Left ventricle myocardium superior (tissue), 1 donor: ENCODE measurements around the gene FAAP20. TPM values are rescaled to one million over a fixed set of nuclear protein-coding genes. Genes with fewer than 3 reads are reported as not detected.

Source experiments
- ATAC-seq: fragments of 200-7000 bp; cut with Tn5 transposase; one replicate; pipeline ENCODE4 v1.9.1; 2020; ENCODE audit warnings: mild to moderate bottlenecking, moderate library complexity
- DNase-seq: peaks from one replicate; pipeline ENCODE4 v3.0.0-alpha.2; 2020
- intact Hi-C: fragments of 100-400 bp; cut with micrococcal nuclease; formaldehyde crosslinking; loops from one replicate; pipeline ENCODE4 v1.11.0; 2022
- total RNA-seq: library from RNA; stranded (reverse); fragmentation: NEBNext Ultra II Directional; extraction: Animal tissue kit (Norgen Biotek cat#: 25700); gene quantifications from one replicate; pipeline ENCODE4 v1.2.1, GENCODE V29; 2021
- donor health status: DM: no; HTN: yes; CAD: no; lungs with severe emphysema.

The FAAP20 gene
- total RNA-seq, 1 donor from 2014 or later, result 38.4 TPM

- no peak for ATAC-seq
- no peak for DNase-seq
- intact Hi-C loops, result no loop called here
Measured at GRCh38 chr1:2184934-2185333, 9.6 kb downstream of the FAAP20 start.

DNA sequence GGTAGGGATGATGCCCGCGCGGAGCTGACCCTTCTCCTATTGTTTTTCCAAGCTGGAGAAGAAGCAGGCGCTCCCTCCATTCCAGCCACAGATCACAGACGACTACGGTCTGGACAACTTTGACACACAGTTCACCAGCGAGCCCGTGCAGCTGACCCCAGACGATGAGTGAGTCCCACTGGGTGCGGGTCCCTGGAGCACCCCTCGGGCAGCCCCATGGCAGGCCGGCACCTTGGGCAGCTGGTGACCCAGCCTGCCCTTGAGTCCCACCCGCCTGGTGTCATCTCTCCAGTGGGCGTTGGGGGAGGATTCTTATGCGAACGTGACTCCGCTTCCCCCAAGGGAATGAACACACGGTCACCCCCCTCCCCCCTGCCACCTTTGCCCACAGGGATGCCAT is 10.0 kb downstream of the FAAP20 start:
- intact Hi-C loops, result no loop called here
- DNase-seq, result no peak
- ATAC-seq, result no peak

- no peak for ATAC-seq
- intact Hi-C loops, result no loop called here
- DNase-seq, result no peak
Measured at GRCh38 chr1:2183937-2184334, 10.6 kb downstream of the FAAP20 start.

- ATAC-seq (no peak), DNase-seq (no peak)
- intact Hi-C loops, result no loop called here
Measured at GRCh38 chr1:2182376-2182775, 12.2 kb downstream of the FAAP20 start.

- intact Hi-C loops, result no loop called here
- ATAC-seq, result no peak
Measured at GRCh38 chr1:2181752-2182151, 12.8 kb downstream of the FAAP20 start.

GRCh38 chr1:2181271-2181670 is 13.3 kb downstream of the FAAP20 start:
- ATAC-seq (no peak), DNase-seq (no peak)
- intact Hi-C loops, result no loop called here

More at GRCh38 chr1:2181752-2182151, 12.8 kb downstream of the FAAP20 start:
- DNase-seq, result no peak

DNA sequence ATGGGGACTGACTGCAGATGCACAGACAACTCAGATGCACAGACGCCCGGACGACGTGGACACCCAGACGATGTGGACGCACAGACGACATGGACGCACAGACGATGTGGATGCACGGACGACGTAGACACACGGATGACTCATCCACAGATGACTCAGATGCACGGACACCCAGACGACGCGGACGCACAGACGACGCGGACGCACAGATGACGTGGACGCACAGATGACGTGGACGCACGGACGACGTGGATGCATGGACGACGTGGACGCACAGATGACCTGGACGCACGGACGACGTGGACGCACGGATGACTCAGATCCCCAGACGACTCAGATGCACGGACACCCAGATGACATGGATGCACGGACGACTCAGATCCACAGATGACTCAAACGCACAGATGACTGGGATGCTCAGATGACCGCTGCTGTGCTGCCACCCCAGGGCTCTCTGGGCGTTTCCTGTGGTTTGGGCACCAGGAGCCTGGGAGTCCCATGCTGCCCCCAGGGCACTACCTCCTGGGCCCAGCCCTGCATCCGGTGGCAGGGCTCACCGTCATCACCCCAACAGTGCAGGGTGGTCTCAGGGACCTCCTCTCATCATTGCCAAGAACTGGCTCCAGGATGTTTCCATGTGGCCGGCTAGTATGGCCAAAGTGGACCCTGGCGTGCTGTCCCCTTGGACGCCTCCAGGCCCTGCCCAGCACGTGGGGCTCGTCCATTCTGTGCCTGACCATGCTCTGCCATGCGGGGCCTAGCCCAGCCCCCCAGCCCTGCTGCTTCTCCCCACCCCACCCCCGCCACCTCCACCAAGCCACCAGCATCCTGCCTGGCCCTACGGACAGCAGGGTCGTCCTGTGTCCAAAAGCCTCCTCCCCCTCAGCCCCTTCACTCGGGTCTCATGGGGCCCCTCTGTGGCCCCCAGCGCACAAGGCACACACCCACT is 14.0 kb downstream of the FAAP20 start:
- intact Hi-C loops, result no loop called here
- ATAC-seq (no peak), DNase-seq (no peak)

- ATAC-seq, result no peak
- intact Hi-C loops, result no loop called here
- no peak for DNase-seq
Measured at GRCh38 chr1:2179283-2180013, 15.1 kb downstream of the FAAP20 start.

- intact Hi-C loops, result no loop called here
- ATAC-seq, result no peak
- no peak for DNase-seq
Measured at GRCh38 chr1:2178875-2179274, 15.7 kb downstream of the FAAP20 start.

- DNase-seq (no peak), ATAC-seq (no peak)
- intact Hi-C loops, result no loop called here
Measured at GRCh38 chr1:2177946-2178538, 16.5 kb downstream of the FAAP20 start.

DNA sequence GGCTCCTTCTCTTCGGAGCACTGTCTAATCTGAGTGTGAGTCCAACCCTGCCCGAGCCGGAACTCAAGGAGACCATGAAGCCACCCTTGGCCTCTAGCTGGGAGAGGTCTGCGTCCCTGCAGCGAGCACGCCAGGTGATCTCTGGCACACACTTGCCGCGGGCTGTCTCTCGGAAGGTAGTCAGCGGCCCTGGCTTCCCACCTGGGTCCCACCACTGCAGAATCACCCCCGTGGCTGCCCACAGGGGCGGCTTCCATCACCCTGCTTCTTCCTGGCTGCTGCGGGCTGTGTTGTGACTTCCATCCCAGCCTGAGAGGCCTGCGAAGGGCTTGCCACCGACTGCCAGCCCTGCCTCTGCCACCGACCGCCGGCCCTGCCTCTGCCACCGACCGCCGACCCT is 17.0 kb downstream of the FAAP20 start:
- DNase-seq (no peak), ATAC-seq (no peak)
- intact Hi-C loops, result no loop called here

DNA sequence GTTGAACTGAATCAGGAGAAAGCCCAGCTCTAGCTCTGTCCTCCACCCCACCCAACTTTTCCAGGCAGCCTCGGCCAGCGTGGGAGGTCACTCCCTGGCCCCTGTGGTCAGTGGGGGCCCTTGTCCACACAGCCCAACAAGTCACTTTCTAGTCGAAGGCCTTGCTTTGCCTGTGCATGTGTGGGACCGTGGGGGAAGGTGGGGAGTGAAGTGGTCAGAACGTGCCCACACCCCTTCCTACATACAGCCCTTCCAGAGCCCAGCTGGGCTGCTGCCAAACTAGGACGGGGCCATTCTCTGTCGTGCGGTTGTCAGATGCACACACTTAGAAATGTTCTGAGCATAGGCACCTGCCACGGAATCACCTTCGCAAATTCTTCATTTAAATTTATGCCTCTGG is 18.0 kb downstream of the FAAP20 start:
- DNase-seq (no peak), ATAC-seq (no peak)
- intact Hi-C loops, result no loop called here

DNA sequence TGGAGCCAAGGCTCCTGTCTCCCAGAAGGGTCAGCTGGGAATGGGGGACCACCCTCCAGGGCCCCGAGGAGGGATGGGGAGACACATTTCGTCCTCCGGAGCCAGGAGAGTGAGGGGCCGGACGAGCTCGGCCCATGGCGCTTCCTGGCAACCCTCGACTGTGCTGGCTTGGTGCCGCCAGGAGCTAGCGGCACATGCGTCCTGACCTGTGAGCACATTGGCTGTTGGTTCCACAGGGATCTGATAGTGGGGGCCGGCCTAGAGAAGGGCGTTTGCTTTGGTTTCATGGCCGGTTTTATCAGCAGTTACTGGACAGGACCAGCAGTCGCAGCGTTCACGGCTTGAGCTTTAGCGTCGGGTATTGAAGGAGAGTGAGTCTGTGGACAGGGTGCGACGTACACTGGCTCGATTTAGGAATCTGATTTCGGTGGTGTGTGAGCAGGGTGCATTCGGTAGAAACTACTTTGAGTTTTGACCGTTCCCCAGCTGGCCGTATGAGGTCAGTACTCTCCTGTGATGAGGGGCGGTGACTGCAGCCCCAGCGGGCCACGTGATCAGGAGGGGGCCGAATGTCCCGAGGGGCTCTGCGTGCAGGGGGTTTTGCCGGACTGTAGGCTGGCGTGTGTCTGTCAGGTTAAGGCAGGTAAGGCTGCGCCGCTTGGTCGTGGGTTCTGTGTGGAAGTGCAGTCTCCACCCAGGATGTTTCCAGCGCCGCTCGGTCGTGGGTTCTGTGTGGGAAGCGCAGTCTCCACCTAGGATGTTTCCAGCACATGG is 18.7 kb downstream of the FAAP20 start:
- no peak for DNase-seq
- no peak for ATAC-seq
- intact Hi-C loops, result no loop called here

DNA sequence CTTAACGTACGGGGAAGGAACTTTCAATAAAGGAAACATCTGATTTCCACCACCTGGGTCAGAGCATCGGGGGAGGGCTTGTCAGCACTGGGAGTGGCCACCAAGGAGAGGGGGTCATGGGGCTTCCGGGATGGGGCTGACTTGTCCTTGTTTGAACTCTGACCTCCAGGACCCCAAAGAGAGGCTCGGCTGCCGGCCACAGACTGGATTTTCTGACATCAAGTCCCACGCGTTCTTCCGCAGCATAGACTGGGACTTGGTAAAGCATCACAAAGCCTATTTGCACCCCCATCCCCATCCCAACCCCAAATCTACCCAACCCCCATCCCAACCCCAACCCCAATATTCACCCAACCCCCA is 19.5 kb downstream of the FAAP20 start:
- intact Hi-C loops, result no loop called here
- ATAC-seq, result no peak
- DNase-seq, result no peak

- intact Hi-C loops, result no loop called here
- ATAC-seq (peak; percentile 82), DNase-seq (peak; percentile 77)
Measured at GRCh38 chr1:2174348-2175054, 20.1 kb downstream of the FAAP20 start.

GRCh38 chr1:2173546-2174347 is 20.8 kb downstream of the FAAP20 start:
- DNase-seq (no peak), ATAC-seq (no peak)
- intact Hi-C loops, result no loop called here

DNA sequence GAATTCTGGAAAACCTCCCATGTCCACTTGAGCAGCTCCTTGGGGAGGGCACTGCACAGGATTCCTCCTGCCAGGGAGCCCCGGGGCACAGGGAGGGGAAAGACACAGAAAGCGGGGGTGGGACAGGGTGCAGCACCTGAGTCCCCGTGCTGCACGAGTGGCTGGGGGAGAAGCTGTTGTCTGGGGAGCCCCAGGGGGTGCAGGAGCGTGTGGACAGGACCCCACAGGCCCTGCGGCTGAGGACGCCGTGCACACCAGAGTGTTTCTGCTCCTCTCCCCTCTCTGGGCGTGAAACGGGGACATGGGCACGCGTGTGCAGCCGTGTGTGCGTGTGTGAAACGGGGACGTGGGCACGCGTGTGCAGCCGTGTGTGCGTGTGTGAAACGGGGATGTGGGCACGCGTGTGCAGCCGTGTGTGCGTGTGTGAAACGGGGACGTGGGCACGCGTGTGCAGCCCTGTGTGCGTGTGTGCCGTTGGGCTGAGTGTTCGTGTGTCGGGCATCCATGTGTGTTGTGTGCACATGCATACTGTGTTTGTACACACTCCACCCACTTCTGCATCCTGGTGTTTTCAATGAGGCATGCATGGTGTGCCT is 21.9 kb downstream of the FAAP20 start:
- intact Hi-C loops, result no loop called here
- ATAC-seq (no peak), DNase-seq (no peak)

GRCh38 chr1:2172012-2172411 is 22.6 kb downstream of the FAAP20 start:
- DNase-seq (no peak), ATAC-seq (no peak)
- intact Hi-C loops, result no loop called here
